Heart left ventricle (tissue), 16 donors: ENCODE data around the gene KRT74. TPM values are rescaled to one million over a fixed set of nuclear protein-coding genes. Genes with fewer than 3 reads are reported as not detected.

Experiments
- ATAC-seq, 4 donors: fragments of 200-7000 bp; cut with Tn5 transposase; one replicate each; pipeline ENCODE4 v1.9.1; 2020 to 2022; ENCODE audit warnings: moderate library complexity in 4 of 4, mild to moderate bottlenecking in 3 of 4, moderate number of reproducible peaks in 1 of 4
- DNase-seq, 5 donors: peaks; one replicate each; pipeline ENCODE4 v3.0.0-alpha.2; 2020
- H3K27ac ChIP-seq, 12 donors: fragments of 200-600 bp; sonication (generic) in 4 of 12; one replicate each; pipeline versions ENCODE4 v1.5.0 to v1.8.0; 2016 to 2022; ENCODE audit warnings: mild to moderate bottlenecking in 2 of 12
- H3K27me3 ChIP-seq, 9 donors: fragments of 200-600 bp; sonication (generic) in 2 of 9; one replicate each; pipeline versions ENCODE4 v1.5.1 to v1.8.0; 2016 to 2022; ENCODE audit warnings: mild to moderate bottlenecking in 3 of 9
- H3K36me3 ChIP-seq, 9 donors: fragments of 200-600 bp; sonication (generic) in 2 of 9; one replicate each; pipeline versions ENCODE4 v1.5.0 to v1.8.0; 2018 to 2022; ENCODE audit warnings: mild to moderate bottlenecking in 2 of 9
- H3K4me1 ChIP-seq, 12 donors: fragments of 200-600 bp; sonication (generic) in 4 of 12; one replicate each; pipeline versions ENCODE4 v1.5.0 to v1.8.0; 2016 to 2022; ENCODE audit warnings: mild to moderate bottlenecking in 3 of 12
- H3K4me3 ChIP-seq, 12 donors: fragments of 200-600 bp; sonication (generic) in 4 of 12; one replicate each; pipeline versions ENCODE4 v1.5.0 to v1.8.0; 2017 to 2022; ENCODE audit warnings: mild to moderate bottlenecking in 9 of 12, moderate library complexity in 4 of 12
- H3K9me3 ChIP-seq, 12 donors: fragments of 200-600 bp; sonication (generic) in 4 of 12; one replicate each; pipeline versions ENCODE4 v1.5.0 to v1.8.0; 2016 to 2022; ENCODE audit warnings: mild to moderate bottlenecking in 1 of 12
- CTCF ChIP-seq, 12 donors: fragments of 200-600 bp; sonication (generic) in 4 of 12; IDR thresholded peaks; one replicate each; pipeline versions ENCODE4 v1.5.0 to v1.8.0; 2018 to 2022; ENCODE audit warnings: antibody characterized with exemption in 12 of 12, mild to moderate bottlenecking in 5 of 12
- POLR2A ChIP-seq, 2 donors: fragments of 450-650 bp; IDR thresholded peaks; one replicate each; pipeline ENCODE4 v1.6.1; 2017; ENCODE audit warnings: antibody characterized with exemption in 2 of 2, mild to moderate bottlenecking in 2 of 2, moderate library complexity in 2 of 2
- WGBS, 4 donors: extraction: QIAGEN DNeasy Blood & Tissue Kit in 2 of 4; methylation state at CpG; one replicate each; pipeline versions ENCODE4 v1.1.5 to v1.1.7; 2013 to 2018; 5-methylcytosine and 5-hydroxymethylcytosine counted together
- intact Hi-C, 10 donors: fragments of 100-400 bp; cut with DNase I; formaldehyde crosslinking; loops; one replicate each; pipeline versions ENCODE4 v1.11.1 to v1.14.2; 2022
- polyA plus RNA-seq, 2 donors: library from polyadenylated mRNA; stranded (reverse); fragments of 200-250 nt; gene quantifications; one replicate each; pipeline ENCODE4 v1.2.3, GENCODE V29; 2013
- total RNA-seq, 9 donors: library from RNA; depleted of rRNA in 2 of 9; stranded (reverse); fragments of >200 nt in 2 of 9; fragmentation: NEBNext Ultra II Directional in 3 of 9; extraction: Animal tissue kit (Norgen Biotek cat#: 25700) in 3 of 9; gene quantifications; one replicate each; pipeline versions ENCODE4 v1.1.0 to v1.2.4, GENCODE V29; 2016 to 2023
- donor health status: ischemic (EF 13 %, LVEDD 7.1; RV severe dilation, severe dysfunction).
- donor health status: healthy with polysubstance abuse.
- donor health status: DM: no; HTN: yes; CAD: no.
- donor health status: DM: no; HTN: no; CAD: no.
- donor health status: ischemic (EF 25% LVEDD 6.9; RV normal size, moderate dysfunction).
- donor health status: ischemic (EF 25% LVEDD 5.7; RV mildly dilated, moderate dysfunction).
- donor health status: healthy.
- donor health status: DM: yes; HTN: yes; CAD: no.
- donor health status: ischemic (EF 35%, LVEDD 5.7; RV mildly dilated, moderate dysfunction).
- donor health status: nonischemic (EF 11% LVEDD 7.7; RV severe dilation, severe dysfunction).
- donor health status: DM: yes; HTN: yes; CAD: no.
- donor health status: PGD.
- donor health status: ischemic (EF 29% LVEDD 5.4; RV normal size, mild dysfunction).
- donor health status: nonischemic (EF 23%, LVEDD 6.1; RV moderate dilation, normal function).

KRT74 gene
- total and polyA plus RNA-seq, 11 donors = not detected

- H3K4me3 ChIP-seq = no peak overlapping the region
- H3K27ac ChIP-seq = no peak overlapping the region
- whole genome bisulfite sequencing, 4 donors = 48 to 78% (median 65%) methylated on average over 3 of the region's 3 CpGs
- no peaks in the 10 kb centered on the region for H3K9me3 ChIP-seq
- ATAC-seq (no peak), DNase-seq (no peak)
- peaks cover 0 to 9% (median 0%) of the 10 kb centered on the region in 12 donors for H3K4me1 ChIP-seq
- H3K27me3 ChIP-seq = peaks cover 0 to 15% (median 0%) of the 10 kb centered on the region in 9 donors
- no peaks in the 10 kb centered on the region for H3K36me3 ChIP-seq
- TF ChIP-seq POLR2A (IDR thresholded peaks at IDR 0.05) = no peak
- TF ChIP-seq CTCF (IDR thresholded peaks at IDR 0.05) = no peak
- intact Hi-C loops = no loop called here
These were observed 11.7 kb downstream of the KRT74 start for GRCh38 chr12:52561880-52562449.

GRCh38 chr12:52559979-52560378, 13.7 kb downstream of the KRT74 start:
- H3K27ac ChIP-seq = no peak overlapping the region
- peaks cover 0 to 15% (median 0%) of the 10 kb centered on the region in 9 donors for H3K27me3 ChIP-seq
- H3K36me3 ChIP-seq = no peaks in the 10 kb centered on the region
- intact Hi-C loops = no loop called here
- DNase-seq (no peak), ATAC-seq (no peak)
- WGBS, 4 donors = 78 to 91% (median 81%) methylated on average over 4 of the region's 4 CpGs
- H3K9me3 ChIP-seq = no peaks in the 10 kb centered on the region
- TF ChIP-seq CTCF (IDR thresholded peaks at IDR 0.05) = no peak
- no peak for TF ChIP-seq POLR2A (IDR thresholded peaks at IDR 0.05)
- no peaks in the 10 kb centered on the region for H3K4me1 ChIP-seq
- H3K4me3 ChIP-seq = no peak overlapping the region

- Histone ChIP-seq H3K4me3 (no peak overlapping the region), H3K36me3 (no peaks in the 10 kb centered on the region), H3K27me3 (peaks cover 0 to 15% (median 0%) of the 10 kb centered on the region in 9 donors), H3K9me3 (no peaks in the 10 kb centered on the region), H3K27ac (no peak overlapping the region), H3K4me1 (no peaks in the 10 kb centered on the region)
- ATAC-seq = no peak
- TF ChIP-seq POLR2A (IDR thresholded peaks at IDR 0.05) (no peak), CTCF (IDR thresholded peaks at IDR 0.05) (no peak)
- 76 to 84% (median 81%) methylated on average over 8 of the region's 8 CpGs for WGBS, 4 donors
- intact Hi-C loops = no loop called here
- DNase-seq = no peak
These were observed 14.7 kb downstream of the KRT74 start for GRCh38 chr12:52558781-52559445.

GRCh38 chr12:52557476-52557875, 16.2 kb downstream of the KRT74 start:
- no peak overlapping the region for H3K27ac ChIP-seq
- H3K9me3 ChIP-seq = no peaks in the 10 kb centered on the region
- WGBS, 4 donors = 66 to 76% (median 71%) methylated on average over 2 of the region's 2 CpGs
- peaks cover 0 to 12% (median 0%) of the 10 kb centered on the region in 9 donors for H3K27me3 ChIP-seq
- ATAC-seq = no peak
- H3K4me1 ChIP-seq = no peaks in the 10 kb centered on the region
- no peak overlapping the region for H3K4me3 ChIP-seq
- no peaks in the 10 kb centered on the region for H3K36me3 ChIP-seq
- intact Hi-C loops = no loop called here
- no peak for TF ChIP-seq POLR2A (IDR thresholded peaks at IDR 0.05)
- TF ChIP-seq CTCF (IDR thresholded peaks at IDR 0.05) = no peak
- no peak for DNase-seq
